ENCODE measurements around the gene TMLHE.

DNA sequence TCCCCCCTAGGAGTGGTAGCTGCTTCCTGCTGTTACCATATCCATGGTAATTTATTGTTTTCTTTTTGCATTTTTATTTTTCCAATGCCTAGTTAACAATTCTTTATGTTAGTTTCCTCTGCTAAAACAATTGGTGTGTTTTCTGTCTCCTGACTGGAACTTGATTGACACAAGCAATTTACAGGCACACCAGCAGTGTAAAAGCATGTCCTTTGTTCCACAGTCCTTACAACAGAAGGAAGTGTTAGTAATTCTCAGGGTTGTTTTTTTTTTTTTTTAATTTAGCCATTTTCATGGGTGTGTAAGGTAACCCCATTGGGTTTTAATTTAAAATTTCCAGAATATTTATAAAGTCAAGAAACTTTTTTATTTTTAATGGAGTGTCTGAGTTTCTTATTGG is 25.0 kb upstream of the TMLHE start:
- no peak for TF ChIP-seq POLR2A (IDR thresholded peaks at IDR 0.05; ENCODE audit: low read depth)
- TF ChIP-seq, protein P1, sequence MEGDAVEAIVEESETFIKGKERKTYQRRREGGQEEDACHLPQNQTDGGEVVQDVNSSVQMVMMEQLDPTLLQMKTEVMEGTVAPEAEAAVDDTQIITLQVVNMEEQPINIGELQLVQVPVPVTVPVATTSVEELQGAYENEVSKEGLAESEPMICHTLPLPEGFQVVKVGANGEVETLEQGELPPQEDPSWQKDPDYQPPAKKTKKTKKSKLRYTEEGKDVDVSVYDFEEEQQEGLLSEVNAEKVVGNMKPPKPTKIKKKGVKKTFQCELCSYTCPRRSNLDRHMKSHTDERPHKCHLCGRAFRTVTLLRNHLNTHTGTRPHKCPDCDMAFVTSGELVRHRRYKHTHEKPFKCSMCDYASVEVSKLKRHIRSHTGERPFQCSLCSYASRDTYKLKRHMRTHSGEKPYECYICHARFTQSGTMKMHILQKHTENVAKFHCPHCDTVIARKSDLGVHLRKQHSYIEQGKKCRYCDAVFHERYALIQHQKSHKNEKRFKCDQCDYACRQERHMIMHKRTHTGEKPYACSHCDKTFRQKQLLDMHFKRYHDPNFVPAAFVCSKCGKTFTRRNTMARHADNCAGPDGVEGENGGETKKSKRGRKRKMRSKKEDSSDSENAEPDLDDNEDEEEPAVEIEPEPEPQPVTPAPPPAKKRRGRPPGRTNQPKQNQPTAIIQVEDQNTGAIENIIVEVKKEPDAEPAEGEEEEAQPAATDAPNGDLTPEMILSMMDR (IDR thresholded peaks at IDR 0.05), result no peak
